Retinal pigment epithelial cell (primary cell): ENCODE measurements around the gene GSTA3.
"Not testable (repeated sequence)": the region's sequence is repeated elsewhere in the genome, so short reads cannot be mapped to it uniquely, and the experiment has no call there.

ENCODE experiments used
- DNase-seq: peaks from one replicate; pipeline ENCODE4 v3.0.0-alpha.2; 2010; ENCODE audit warnings: low read depth
- H3K4me3 ChIP-seq: 2 replicates; pipeline ENCODE4 v1.5.1; 2011; ENCODE audit warnings: mild to moderate bottlenecking, low read length, control low read depth, moderate library complexity
- CTCF ChIP-seq: conservative IDR thresholded peaks from 2 replicates; pipeline ENCODE4 v1.5.1; 2011; ENCODE audit warnings: low read depth, low read length, control low read depth, inconsistent platforms

The GSTA3 gene

GRCh38 chr6:52925042-52925441, 15.5 kb upstream of the GSTA3 start:
- no peak for DNase-seq
- TF ChIP-seq CTCF: no peak
- H3K4me3 ChIP-seq: no peak overlapping the region

GRCh38 chr6:52923689-52924088, 14.2 kb upstream of the GSTA3 start:
- not testable (repeated sequence) for H3K4me3 ChIP-seq, DNase-seq

GRCh38 chr6:52922161-52922560, 12.7 kb upstream of the GSTA3 start:
- H3K4me3 ChIP-seq: no peak overlapping the region
- no peak for DNase-seq
- no peak for TF ChIP-seq CTCF

GRCh38 chr6:52921743-52922142, 12.2 kb upstream of the GSTA3 start:
- no peak for TF ChIP-seq CTCF
- H3K4me3 ChIP-seq: no peak overlapping the region
- DNase-seq: no peak

- H3K4me3 ChIP-seq, DNase-seq: not testable (repeated sequence)
Observed at GRCh38 chr6:52919511-52919910, 10.0 kb upstream of the GSTA3 start.

- DNase-seq, H3K4me3 ChIP-seq: not testable (repeated sequence)
Observed at GRCh38 chr6:52918771-52919170, 9.3 kb upstream of the GSTA3 start.

- not testable (repeated sequence) for H3K4me3 ChIP-seq
- peak; percentile 18 for DNase-seq
Observed at GRCh38 chr6:52918027-52918686, 8.7 kb upstream of the GSTA3 start.

GRCh38 chr6:52914516-52914915, 5.0 kb upstream of the GSTA3 start:
- TF ChIP-seq CTCF: no peak
- DNase-seq: no peak
- H3K4me3 ChIP-seq: no peak overlapping the region

GRCh38 chr6:52910091-52910490, 593 bp upstream of the GSTA3 start:
- H3K4me3 ChIP-seq: no peak overlapping the region
- DNase-seq: no peak
- no peak for TF ChIP-seq CTCF
